ENCODE results near the gene RARRES1. TPM values are rescaled to one million over a fixed set of nuclear protein-coding genes. Genes with fewer than 3 reads are reported as not detected.

RARRES1 gene
- total RNA-seq, 1 experiment from 2014 or later = 1.3 TPM

DNA sequence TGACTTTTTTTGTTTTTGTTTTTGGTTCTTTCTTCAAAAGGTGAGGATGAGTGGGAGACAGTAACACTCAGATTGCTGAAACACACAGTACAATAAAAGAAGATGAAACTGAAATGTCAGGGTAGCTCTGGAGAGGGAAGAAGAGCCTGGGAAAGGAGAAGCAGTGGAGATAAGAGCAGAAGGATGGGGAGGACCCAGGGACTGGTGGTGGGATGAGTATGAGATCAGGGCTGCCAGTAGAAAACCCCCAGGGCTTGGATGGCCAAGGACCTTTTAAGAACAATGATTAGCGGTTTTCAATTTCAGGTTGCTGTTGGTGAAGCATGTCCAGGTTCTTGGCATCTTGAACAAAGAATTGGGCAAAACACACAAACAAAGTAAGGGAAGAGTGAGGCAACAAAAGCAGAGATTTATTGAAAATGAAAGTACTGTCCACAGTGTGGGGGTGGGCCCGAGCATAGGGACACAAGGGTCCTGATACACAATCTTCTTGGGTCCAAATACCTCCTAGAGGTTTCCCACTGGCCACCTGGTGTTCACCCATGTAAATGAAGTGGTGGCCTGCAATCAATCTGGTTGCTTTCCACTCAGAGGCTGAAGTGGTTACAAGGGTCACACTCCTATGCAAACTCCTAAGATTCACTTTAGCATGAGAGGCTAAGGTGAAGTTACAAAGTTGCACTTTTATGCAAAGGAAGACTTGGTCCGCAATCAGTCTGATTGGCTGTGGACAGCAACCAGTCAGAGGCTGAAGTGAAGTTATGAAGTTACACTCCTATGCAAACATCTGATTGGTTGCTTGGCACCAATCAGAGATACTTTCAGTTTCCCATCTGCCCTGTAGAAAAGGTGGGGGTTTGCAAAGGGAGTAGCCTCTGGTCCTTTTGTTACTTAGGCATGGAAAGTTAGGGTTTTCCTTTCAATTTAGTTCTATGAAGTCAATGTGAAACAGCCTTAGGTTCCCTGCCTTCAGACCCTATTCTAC, 43.5 kb upstream of the RARRES1 start:
- peaks cover 5% of the 10 kb centered on the region; the same call in 1 of the 2 replicates for H3K4me1 ChIP-seq (ENCODE audit: control insufficient read depth, insufficient read depth, low read length)
- no peaks in the 10 kb centered on the region for H3K36me3 ChIP-seq (ENCODE audit: control insufficient read depth, insufficient read depth, low read length)
- BruUV-seq (replicated peaks) = no TSS peak
- H3K27me3 ChIP-seq (ENCODE audit: control insufficient read depth, insufficient read depth, low read length) = no peaks in the 10 kb centered on the region
- H3K9me3 ChIP-seq (ENCODE audit: control insufficient read depth, insufficient read depth, low read depth, low read length) = no peaks in the 10 kb centered on the region
- H3K27ac ChIP-seq (ENCODE audit: low read length) = peak overlapping the region; percentile 51; the same call in 1 of the 2 replicates
- intact Hi-C loops (cut with micrococcal nuclease; ENCODE audit: unreplicated experiment) = no loop called here
- ATAC-seq (no peak), DNase-seq (ENCODE audit: low read depth, low spot score) (no peak)
- no peak for TF ChIP-seq SIN3A (IDR thresholded peaks at IDR 0.05; ENCODE audit: borderline replicate concordance, insufficient read depth, low read depth, low read length)
- TF ChIP-seq POLR2AphosphoS5 (IDR thresholded peaks at IDR 0.05; ENCODE audit: low read depth, low read length) = no peak
- no peak for TF ChIP-seq TCF7L2 (IDR thresholded peaks at IDR 0.05; ENCODE audit: low read depth, low read length)
- TF ChIP-seq, protein P1, sequence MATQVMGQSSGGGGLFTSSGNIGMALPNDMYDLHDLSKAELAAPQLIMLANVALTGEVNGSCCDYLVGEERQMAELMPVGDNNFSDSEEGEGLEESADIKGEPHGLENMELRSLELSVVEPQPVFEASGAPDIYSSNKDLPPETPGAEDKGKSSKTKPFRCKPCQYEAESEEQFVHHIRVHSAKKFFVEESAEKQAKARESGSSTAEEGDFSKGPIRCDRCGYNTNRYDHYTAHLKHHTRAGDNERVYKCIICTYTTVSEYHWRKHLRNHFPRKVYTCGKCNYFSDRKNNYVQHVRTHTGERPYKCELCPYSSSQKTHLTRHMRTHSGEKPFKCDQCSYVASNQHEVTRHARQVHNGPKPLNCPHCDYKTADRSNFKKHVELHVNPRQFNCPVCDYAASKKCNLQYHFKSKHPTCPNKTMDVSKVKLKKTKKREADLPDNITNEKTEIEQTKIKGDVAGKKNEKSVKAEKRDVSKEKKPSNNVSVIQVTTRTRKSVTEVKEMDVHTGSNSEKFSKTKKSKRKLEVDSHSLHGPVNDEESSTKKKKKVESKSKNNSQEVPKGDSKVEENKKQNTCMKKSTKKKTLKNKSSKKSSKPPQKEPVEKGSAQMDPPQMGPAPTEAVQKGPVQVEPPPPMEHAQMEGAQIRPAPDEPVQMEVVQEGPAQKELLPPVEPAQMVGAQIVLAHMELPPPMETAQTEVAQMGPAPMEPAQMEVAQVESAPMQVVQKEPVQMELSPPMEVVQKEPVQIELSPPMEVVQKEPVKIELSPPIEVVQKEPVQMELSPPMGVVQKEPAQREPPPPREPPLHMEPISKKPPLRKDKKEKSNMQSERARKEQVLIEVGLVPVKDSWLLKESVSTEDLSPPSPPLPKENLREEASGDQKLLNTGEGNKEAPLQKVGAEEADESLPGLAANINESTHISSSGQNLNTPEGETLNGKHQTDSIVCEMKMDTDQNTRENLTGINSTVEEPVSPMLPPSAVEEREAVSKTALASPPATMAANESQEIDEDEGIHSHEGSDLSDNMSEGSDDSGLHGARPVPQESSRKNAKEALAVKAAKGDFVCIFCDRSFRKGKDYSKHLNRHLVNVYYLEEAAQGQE (IDR thresholded peaks at IDR 0.05; ENCODE audit: insufficient read depth in 1 of 2, low read depth in 2 of 2, low read length in 1 of 2) = no peak
- TF ChIP-seq, protein P2, sequence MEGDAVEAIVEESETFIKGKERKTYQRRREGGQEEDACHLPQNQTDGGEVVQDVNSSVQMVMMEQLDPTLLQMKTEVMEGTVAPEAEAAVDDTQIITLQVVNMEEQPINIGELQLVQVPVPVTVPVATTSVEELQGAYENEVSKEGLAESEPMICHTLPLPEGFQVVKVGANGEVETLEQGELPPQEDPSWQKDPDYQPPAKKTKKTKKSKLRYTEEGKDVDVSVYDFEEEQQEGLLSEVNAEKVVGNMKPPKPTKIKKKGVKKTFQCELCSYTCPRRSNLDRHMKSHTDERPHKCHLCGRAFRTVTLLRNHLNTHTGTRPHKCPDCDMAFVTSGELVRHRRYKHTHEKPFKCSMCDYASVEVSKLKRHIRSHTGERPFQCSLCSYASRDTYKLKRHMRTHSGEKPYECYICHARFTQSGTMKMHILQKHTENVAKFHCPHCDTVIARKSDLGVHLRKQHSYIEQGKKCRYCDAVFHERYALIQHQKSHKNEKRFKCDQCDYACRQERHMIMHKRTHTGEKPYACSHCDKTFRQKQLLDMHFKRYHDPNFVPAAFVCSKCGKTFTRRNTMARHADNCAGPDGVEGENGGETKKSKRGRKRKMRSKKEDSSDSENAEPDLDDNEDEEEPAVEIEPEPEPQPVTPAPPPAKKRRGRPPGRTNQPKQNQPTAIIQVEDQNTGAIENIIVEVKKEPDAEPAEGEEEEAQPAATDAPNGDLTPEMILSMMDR (IDR thresholded peaks at IDR 0.05) = no peak
- in situ Hi-C loops (cut with HindIII; ENCODE audit: low pct_unique_long_range_greater_than_20kb, low sequenced_read_pairs) = no loop called here
- H3K4me3 ChIP-seq (ENCODE audit: low read depth in 2 of 2, low read length in 2 of 2) = no peak overlapping the region
- ChIA-PET POLR2A (no interaction called here), CTCF (no interaction called here)

DNA sequence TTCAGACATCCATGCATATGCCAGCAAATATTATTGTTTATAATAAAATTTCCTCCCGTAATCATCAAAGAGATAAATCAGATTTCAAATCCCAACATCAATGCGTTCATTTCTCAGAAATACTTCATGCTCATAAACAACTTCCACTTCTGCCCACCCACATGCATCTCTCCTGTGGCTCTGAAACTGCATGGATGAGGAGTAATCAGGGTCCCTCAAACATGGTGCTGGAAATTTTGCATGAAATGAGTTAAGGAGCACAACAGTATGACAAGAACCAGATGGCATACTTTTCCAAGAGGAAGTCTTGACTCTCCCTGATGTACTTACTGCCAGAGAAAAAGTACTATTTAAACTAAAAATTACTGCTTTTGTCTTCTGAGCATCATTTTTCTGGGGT, 42.7 kb upstream of the RARRES1 start:
- intact Hi-C loops (cut with micrococcal nuclease; ENCODE audit: unreplicated experiment) (no loop called here), in situ Hi-C loops (cut with HindIII; ENCODE audit: low pct_unique_long_range_greater_than_20kb, low sequenced_read_pairs) (no loop called here)
- DNase-seq (ENCODE audit: low read depth, low spot score) (no peak), ATAC-seq (no peak)
- no peak overlapping the region for H3K4me3 ChIP-seq (ENCODE audit: low read depth in 2 of 2, low read length in 2 of 2)
- CTCF ChIA-PET = interaction anchor here (0.8 kb wide), 1 partner anchor 20 kb away, joined by 3 read pairs; no protein-coding TSS in a partner anchor
- H3K4me1 ChIP-seq (ENCODE audit: control insufficient read depth, insufficient read depth, low read length) = peaks cover 5% of the 10 kb centered on the region; the same call in 1 of the 2 replicates
- BruUV-seq (replicated peaks) = no TSS peak
- no peaks in the 10 kb centered on the region for H3K27me3 ChIP-seq (ENCODE audit: control insufficient read depth, insufficient read depth, low read length)
- H3K27ac ChIP-seq (ENCODE audit: low read length) = peak overlapping the region; percentile 17; the same call in 1 of the 2 replicates
- POLR2A ChIA-PET = no interaction called here
- no peaks in the 10 kb centered on the region for H3K36me3 ChIP-seq (ENCODE audit: control insufficient read depth, insufficient read depth, low read length)
- no peak for TF ChIP-seq SIN3A (IDR thresholded peaks at IDR 0.05; ENCODE audit: borderline replicate concordance, insufficient read depth, low read depth, low read length)
- TF ChIP-seq, protein P2 (IDR thresholded peaks at IDR 0.05) = no peak
- TF ChIP-seq TCF7L2 (IDR thresholded peaks at IDR 0.05; ENCODE audit: low read depth, low read length) = no peak
- no peak for TF ChIP-seq POLR2AphosphoS5 (IDR thresholded peaks at IDR 0.05; ENCODE audit: low read depth, low read length)
- TF ChIP-seq, protein P1 (IDR thresholded peaks at IDR 0.05; ENCODE audit: insufficient read depth in 1 of 2, low read depth in 2 of 2, low read length in 1 of 2) = no peak
- H3K9me3 ChIP-seq (ENCODE audit: control insufficient read depth, insufficient read depth, low read depth, low read length) = no peaks in the 10 kb centered on the region
